AG04450 (cell line): ENCODE data around the gene CHST1. TPM values are rescaled to one million over a fixed set of nuclear protein-coding genes. Genes with fewer than 3 reads are reported as not detected.
A peak's percentile ranks its signal among the peaks of the same experiment; 100 is the strongest.

Experiments used
- CTCF ChIA-PET: fragments of 300-600, 350-600 bp; formaldehyde crosslinking; extraction: SDS; loops from one replicate; lab custom pipeline; 2022; ENCODE audit warnings: antibody characterized with exemption, inconsistent platforms; lab: Charles Lee
- POLR2A ChIA-PET: fragments of 350-600 bp; formaldehyde crosslinking; extraction: SDS; loops from one replicate; lab custom pipeline; 2021; ENCODE audit warnings: antibody characterized with exemption, inconsistent platforms; lab: Yijun Ruan, JAX
- DNase-seq: peaks from one replicate; pipeline ENCODE4 v3.0.0-alpha.2; 2011; ENCODE audit warnings: low read depth, low spot score
- H3K27ac ChIP-seq: one replicate; pipeline ENCODE4 v1.5.1; 2012; ENCODE audit warnings: low read depth, low read length, control low read depth
- H3K27me3 ChIP-seq: one replicate; pipeline ENCODE4 v1.6.0; 2012; ENCODE audit warnings: low read length; ENCODE audit not compliant: control insufficient read depth, insufficient read depth
- H3K4me3 ChIP-seq: 2 replicates; pipeline ENCODE4 v1.5.1; 2011; ENCODE audit warnings: mild to moderate bottlenecking, low read depth, low read length, control low read depth
- H3K9me3 ChIP-seq: 2 replicates; pipeline ENCODE4 v1.5.1; 2012; ENCODE audit warnings: low read length; ENCODE audit not compliant: control insufficient read depth, insufficient read depth
- CTCF ChIP-seq: IDR thresholded peaks from 2 replicates; pipeline ENCODE4 v1.5.1; 2011; ENCODE audit warnings: low read depth, low read length, control low read depth, inconsistent platforms
- polyA plus RNA-seq: library from polyadenylated mRNA; depleted of rRNA; stranded (reverse); fragments of >200 nt; gene quantifications from 2 replicates; pipeline ENCODE4 v1.2.3, GENCODE V29; 2011

Gene CHST1
- polyA plus RNA-seq, 1 experiment = 0.06 TPM

DNA sequence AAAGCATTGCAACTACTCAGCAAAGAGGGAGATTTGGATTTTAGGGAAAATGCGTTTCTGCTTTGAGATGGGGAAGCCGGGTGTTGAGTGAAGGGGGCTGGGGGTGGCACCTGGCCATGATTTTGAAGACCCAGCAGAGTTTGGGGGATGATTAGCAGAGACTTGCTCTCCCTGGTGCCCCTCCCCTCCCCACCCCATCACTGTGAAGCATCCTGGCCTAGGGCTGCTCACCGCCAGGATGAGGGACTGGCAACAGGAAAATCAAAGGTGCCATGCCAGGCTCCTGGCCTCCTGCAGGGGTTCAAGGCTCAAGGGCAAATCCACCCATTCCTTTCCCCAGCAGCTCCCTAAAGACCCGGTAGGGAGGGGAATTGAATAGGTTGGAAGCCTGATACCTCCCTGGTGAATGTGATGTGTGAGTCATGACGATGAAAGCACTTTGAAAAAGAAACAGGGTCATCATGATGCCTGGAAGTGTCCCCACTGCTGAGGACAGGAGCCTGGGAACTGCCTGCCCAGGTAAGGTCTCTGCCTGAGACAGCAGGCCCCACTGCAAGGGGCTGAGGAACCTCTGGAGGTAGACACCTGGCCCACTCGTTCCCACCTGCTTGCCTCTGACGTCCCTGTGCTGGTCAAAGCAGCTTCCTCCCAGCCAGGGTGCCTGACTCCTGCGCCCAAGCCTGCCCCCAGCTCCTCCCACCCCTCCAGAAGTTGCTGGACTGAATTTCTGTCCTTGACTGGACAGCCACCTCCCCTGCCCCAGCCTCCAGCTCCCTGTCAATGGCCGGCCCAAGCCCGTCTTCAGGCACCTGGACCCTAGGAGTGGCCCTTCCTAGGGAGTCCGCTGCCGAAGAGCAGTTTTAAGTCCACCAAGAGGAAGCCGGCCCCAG, 1.7 kb downstream of the CHST1 start:
- DNase-seq = no peak
- CTCF ChIA-PET = interaction anchor here (0.7 to 2.2 kb wide), 3 partner anchors 8 to 728 kb away, joined by 3 to 13 read pairs (median 3); no protein-coding TSS in a partner anchor
- TF ChIP-seq CTCF = no peak
- peaks cover 49% of the 10 kb centered on the region for H3K27me3 ChIP-seq
- H3K4me3 ChIP-seq = no peak overlapping the region
- peaks cover 5% of the 10 kb centered on the region; the same call in 1 of the 2 replicates for H3K9me3 ChIP-seq
- no peak overlapping the region for H3K27ac ChIP-seq
- POLR2A ChIA-PET = no interaction called here

DNA sequence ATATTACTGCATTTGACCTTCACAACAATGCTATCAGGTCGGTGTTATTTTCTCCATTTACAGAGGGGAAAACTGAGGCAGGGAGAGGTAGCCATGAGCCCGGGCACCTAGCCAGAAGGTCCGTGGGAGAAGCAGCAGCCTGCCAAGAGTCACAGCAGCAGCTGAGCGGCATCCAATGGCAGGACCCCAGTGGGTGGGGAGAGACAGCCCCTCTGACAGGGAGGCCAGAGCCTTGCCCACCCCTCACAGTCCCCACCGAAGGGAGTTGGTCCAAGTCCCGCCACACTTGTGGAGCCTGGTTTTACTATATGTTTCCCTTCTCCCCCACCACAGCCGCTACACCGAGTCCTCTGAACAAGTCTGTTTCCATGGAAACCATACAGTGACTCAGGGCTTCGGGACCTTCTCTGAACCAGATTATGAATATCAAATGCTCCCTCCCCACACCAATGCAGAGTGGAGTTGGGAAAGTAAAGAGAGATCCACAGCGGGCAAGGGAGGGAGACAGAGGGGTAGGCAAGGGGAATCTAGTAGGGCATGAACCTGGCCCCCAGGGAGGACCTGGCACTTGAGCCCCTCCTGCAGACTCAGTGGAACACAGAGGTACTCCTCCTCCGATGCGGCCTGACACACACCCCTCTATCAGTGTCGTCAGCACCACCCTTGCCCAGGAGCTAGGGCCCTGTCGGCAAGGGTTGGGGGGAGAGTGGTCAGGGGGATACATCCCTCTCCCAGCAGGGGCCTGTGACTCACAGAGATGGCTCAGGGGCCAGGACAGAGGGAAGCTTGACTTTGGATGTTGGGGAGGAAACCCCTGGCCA, 2.5 kb downstream of the CHST1 start:
- DNase-seq = peak; percentile 49
- no peak overlapping the region for H3K27ac ChIP-seq

DNA sequence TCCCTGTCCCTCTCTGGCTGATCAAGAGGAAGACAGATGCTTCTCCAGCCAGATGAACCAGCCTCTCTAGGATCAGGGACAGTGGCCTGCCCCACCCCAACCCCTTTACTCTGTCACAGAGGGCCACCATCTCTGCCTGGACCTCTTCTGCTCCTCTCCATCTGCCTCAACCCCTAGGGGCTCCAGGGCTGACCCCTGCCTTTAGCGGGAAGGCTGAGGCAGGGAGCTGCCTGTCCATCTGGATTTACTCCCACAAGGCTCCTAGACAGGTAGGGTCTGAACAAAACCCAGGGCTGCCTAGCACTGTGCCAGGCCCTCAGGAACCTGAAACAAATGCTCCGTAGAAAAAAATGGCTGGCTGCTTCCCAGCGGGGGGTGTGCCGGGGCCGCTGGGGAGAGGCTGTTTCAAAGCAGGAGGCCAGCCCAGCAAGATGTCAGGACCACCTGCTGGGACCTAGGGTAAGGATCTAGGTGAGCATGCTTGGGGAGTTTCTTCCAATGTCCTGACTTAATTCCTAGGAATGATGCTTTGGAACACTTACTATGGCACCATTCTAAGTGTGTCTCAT, 3.2 kb downstream of the CHST1 start:
- ChIA-PET CTCF (interaction anchor here (1.4 kb wide), 1 partner anchor 109 kb away, joined by 4 read pairs; no protein-coding TSS in a partner anchor), POLR2A (no interaction called here)
- peaks cover 37% of the 10 kb centered on the region for H3K27me3 ChIP-seq
- H3K9me3 ChIP-seq = peaks cover 5% of the 10 kb centered on the region; the same call in 1 of the 2 replicates
- DNase-seq = no peak
- no peak overlapping the region for H3K4me3 ChIP-seq
- H3K27ac ChIP-seq = no peak overlapping the region
- no peak for TF ChIP-seq CTCF

More for the DNA sequence above, 2.5 kb downstream of the CHST1 start:
- peaks cover 5% of the 10 kb centered on the region; the same call in 1 of the 2 replicates for H3K9me3 ChIP-seq
- CTCF ChIA-PET = interaction anchor here (2.2 kb wide), 1 partner anchor 8 kb away, joined by 13 read pairs; no protein-coding TSS in a partner anchor
- POLR2A ChIA-PET = no interaction called here
- no peak for TF ChIP-seq CTCF
- H3K27me3 ChIP-seq = peaks cover 44% of the 10 kb centered on the region
- H3K4me3 ChIP-seq = peak overlapping the region; percentile 32; the same call in 1 of the 2 replicates

DNA sequence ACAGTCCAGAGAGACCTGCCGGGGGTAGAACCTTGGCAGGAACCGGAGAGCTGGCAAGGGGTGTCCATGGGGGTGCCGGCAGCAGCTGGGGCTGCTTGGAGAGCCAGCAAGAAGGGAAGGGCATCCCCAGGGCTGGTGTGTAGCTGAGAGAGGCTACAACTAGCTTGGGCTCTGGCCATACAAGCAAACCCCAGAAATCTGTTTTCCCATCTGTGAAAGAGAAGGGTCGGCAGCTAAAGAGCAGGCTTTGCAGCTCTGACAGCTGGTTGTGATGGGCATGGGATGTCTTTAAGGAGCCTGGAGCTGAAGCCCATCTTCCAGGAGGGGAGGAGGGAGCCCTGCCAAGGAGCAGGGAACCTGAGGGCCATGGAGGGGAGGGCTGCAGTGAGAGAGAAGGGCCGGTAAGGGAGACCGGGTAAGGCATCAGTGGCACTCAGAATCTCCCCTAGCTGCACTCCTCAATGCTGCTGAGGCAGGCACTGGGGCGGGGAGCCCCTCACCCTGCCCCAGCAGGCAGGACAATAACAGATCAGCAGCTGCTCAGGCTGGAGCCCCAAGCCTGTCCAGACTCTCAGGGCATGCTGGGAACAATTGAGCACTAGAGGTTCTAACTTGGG, 3.9 kb downstream of the CHST1 start:
- no peak overlapping the region for H3K27ac ChIP-seq
- DNase-seq = no peak
- no peak overlapping the region for H3K4me3 ChIP-seq
- peaks cover 5% of the 10 kb centered on the region; the same call in 1 of the 2 replicates for H3K9me3 ChIP-seq
- H3K27me3 ChIP-seq = peaks cover 31% of the 10 kb centered on the region
- no peak for TF ChIP-seq CTCF
- POLR2A ChIA-PET = no interaction called here
- CTCF ChIA-PET = interaction anchor here (1.4 kb wide), 1 partner anchor 110 kb away, joined by 4 read pairs; no protein-coding TSS in a partner anchor
